ENCODE measurements around the gene SYTL2.

GRCh38 chr11:85805387-85805786, 5.6 kb downstream of the SYTL2 start:
- TF ChIP-seq POLR2AphosphoS5 (IDR thresholded peaks at IDR 0.05; ENCODE audit: borderline replicate concordance, low read depth, low read length) (no peak), EZH2 (IDR thresholded peaks at IDR 0.05) (no peak), FOXP2 (optimal IDR thresholded peaks at IDR 0.05; ENCODE audit: control extremely low read depth, extremely low read length, insufficient read depth) (no peak)
